T-helper 22 cell (primary cell): ENCODE data around the gene CDK4.

Experiments
- DNase-seq: peaks from one replicate; pipeline ENCODE4 v3.0.0-alpha.2; 2020; ENCODE audit warnings: low read depth

Gene CDK4

DNA sequence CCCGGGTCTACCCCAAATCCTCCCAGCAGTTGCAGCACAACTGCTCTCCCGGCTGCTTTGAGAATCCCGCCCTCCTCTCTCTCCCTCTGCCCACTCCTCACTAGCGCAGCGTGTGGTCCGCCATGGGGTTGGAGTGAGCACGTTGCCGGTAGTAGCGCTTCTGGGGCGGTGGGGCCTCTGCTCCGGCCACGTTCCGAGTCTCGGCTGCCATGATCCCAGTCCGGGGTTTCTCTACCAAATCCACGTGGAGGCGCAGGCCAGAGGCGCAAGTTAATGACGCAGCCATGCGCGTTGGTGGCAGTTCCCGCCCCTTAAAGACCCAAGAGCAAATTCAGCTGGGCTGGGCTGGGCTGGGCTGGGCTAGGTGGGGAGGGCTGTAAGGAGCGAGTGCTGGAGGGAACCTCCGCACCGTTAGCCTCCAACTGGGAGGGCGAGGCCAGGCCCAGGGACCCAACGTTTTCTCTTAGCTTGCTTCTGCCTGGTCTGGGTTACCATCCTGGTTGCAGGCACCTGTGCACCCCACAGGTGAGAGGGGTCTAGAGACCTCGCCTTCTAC, 19.8 kb upstream of the CDK4 start, which contains the start of gene METTL1:
Gene METTL1, minus strand, starts transcription at position 233 of the 556 bp plus-strand sequence. Its CDS starts 22 bp downstream, at position 211.
- peak; percentile 87 for DNase-seq

DNA sequence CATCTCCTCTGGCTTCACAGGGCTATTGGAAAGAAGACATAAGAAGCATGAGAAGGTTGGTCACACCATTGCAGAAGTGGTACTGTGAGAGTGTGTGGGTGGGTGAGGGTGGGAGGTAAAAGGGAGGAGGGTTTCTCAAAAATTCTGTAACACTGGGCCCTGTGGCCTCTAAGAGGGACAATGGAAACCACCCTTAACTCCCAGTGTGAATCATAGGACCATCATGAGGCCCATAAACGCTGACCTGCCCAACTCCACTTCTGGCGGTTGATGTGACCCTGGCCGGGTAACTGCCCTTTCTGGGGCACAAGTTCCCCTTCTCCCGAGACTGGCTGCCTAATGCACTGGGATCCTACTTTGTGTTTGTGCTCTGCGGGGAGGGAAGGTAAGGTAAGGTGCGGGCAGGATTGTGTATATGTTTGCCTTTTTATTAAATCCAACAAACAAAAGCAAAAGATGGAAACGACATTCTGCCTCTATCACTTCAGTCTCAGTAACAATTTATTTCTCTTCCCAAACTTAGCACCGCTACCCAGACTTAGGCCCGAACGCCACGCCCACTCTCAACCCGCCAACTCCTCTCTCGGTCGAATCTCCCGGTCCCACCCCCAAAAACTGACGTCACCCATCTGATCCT, 19.2 kb upstream of the CDK4 start:
- DNase-seq: peak; percentile 79

DNA sequence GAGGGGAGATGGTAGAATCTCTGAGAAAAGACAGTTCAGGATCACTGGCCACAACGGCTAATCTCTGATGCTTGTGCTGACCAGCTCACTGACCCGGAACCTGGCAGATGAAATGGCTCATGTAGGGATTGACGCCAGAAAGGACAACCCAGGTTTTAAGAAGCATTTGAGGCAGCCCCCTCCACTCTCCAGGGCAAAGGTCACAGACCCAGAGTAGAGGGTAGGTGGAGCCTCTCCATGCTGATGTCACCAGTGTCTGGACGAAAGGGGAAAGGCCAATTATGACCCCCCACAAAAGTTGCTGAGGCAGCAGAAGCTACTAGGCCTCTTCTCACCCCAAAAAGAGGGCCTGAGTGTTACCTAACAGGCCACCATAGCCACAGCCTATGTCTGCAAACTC, 18.6 kb upstream of the CDK4 start:
- DNase-seq: no peak

DNA sequence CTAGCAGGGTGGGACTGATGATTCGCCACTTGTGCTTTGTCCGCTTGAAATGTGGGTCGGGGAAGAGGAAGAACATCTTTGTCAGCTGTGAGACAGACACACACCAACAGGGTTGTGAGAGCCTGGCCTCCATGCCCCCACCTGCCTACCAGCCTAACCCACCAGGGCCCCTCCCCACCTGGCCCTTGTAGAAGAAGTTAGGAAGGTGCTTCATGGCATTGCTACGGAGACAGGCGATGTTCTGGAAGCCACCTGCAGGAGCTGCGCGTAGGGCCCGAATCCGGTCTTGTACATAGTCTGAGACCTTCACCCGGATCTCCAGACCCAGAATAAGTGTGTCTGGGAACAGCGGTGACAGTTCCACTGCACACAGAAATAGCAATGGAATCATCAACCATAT, 17.5 kb upstream of the CDK4 start:
- no peak for DNase-seq

DNA sequence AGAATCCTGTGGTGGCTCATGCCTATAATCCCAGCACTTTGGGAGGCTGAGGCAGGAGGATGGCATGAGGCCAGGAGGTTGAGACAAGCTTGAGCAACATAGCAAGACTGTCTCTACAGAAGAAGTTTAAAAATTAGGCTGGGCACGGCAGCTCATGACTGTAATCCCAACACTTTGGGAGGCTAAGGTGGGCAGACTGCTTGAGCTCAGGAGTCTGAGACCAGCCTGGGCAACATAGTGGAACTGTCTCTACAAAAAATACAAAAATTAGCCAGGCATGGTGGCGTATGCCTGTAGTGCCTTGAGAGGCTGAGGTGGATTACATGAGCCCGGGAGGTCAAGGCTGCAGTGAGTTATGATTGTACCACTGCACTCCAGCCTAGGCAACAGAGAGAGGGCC, 15.8 kb upstream of the CDK4 start:
- DNase-seq: no peak

DNA sequence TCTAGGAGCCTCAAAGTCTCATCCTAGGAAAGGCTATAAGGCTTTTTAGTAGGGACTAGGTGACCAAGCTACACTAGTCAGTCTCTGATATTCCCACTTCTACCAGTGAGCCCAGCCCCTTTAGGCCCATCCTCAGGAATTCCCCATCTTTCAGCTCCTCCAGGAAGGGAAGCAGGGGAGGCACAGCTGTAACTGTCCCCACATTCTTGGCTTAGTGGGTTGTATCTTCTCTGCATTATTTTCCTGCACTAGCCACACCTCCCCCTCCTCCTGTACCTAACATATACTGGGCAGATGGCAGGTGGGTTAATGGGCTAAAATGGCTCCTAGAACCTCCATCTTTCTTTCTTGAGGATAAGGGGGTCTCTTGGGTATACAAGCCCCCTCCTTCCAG, 15.2 kb upstream of the CDK4 start:
- no peak for DNase-seq

DNA sequence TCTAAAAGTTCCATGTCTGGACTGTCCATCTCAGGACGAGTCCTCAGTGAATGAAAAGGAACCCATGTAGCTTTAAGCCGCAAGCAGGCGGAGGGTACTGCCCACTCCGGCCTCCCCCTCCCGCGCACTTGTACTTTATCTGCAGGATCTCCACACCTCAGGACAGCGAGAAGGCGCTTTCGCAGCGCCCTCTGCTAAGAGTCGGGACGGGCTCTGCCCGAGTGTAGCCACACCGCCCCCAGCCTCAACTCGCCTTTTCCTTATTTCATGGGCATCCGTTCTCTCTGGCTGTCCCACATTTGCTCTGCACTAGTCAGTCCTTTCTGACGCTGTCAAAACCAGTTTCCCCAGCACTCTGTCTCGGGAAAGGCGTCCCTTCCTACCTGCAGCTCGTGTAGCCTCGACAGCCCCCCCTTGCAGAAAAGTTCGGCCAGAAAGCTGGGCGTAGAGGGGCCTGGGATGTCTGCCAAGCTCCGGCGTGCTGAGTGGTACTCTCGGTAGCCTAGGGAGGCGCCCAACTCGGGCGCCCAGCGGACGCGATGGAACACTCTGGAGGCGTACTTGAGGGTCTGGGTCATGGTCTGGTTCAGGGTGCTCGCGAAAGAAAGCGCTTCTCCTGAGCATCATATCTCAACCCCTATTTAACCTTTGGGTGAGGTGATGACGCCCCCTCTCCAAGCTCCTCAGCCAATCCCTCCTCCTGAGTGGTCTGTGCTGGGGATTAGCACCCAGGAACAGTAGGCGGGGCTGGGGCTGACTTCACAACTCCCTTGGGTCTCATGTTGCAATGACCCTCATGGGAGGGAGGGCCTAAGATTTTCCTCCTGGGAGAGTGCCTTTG, 14.6 kb upstream of the CDK4 start, which contains the start of gene CYP27B1:
Gene CYP27B1, minus strand, starts transcription at position 615 of the 841 bp plus-strand sequence. Its CDS starts 37 bp downstream, at position 578.
- no peak for DNase-seq

DNA sequence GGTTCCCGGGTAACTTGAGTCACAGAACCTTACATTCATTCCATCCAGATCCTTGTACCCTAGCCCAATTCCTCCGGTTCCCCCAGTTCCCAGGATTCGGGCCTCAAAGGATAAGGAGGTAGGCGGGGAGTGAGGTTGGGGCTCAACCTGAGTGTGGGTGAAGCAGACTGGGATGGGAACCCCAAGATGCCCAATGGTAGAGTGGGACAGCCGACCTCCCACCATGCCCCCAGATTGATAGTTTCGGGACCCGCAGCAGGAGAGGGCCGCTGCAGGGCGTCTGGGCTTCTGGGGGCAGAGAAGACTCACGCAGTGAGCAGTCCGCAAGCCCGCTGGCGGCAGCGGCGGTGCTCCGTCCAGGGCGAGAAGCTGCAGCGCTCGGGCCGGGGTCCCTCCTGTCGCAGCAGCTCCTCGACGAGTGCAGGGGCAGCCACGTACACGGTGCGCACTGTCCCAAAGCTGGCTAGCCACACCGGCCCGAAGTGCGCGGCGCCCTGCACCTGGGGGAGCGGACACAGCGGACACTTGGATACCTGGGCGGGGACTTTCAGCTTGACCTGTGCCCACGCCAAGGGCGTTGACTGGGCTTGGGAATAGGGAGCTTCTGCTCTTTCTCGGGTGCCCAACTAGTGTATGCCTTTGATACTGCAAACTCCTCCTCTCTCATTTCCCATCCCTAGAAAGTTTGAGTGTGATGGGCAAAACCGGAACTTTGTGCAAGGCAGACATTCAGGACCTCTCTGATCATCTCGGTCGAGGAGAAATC, 13.8 kb upstream of the CDK4 start:
- DNase-seq: no peak

DNA sequence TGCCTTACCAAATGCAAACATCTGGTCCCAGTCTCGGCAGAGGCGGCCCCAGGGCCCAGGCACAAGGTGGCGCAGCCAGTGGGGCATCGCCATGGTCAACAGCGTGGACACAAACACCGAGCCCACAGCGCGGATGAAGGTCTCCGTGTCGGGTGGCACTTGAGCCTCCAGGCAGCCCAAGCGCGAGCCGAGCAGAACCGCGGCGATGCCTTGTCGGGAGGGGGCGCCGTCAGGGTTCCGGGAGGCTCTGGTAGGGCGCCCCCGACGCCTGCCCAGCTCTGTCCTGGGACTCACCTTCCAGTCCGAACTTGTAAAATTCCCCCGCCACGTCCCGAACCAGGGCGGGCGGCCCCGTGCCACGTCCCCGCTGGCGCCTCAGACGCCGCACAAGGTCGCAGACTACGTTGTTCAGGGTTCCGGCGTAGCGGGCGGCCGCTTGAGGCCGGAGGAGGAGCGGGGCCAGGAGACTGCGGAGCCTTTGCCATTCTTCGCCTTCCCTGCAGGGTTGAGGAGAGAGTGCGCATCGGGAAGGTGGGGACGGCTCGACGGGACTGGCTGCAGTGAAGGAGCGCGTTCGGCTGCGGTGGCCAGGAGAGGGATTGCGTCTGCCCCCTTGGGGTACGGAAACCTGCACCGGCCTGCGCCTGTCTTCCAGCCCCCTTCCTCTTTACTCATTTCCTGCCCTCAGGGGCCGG, 13.0 kb upstream of the CDK4 start:
- peak; percentile 28 for DNase-seq

DNA sequence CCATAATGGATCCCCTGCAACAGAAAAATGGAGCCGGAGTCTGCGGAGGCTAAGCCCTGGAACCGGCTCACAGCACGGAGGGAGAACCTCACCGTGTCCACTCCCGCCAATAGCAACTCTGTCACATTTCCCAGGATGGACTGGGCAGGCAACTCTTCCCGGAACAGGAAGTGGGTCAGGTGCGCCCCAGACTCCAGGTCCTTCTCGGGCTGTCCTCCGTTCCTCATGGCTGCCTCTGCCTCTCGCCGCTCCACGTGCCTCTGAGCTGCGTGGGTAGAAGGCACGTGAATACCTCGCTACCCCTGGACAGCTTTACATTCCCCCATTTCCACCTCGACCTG, 12.5 kb upstream of the CDK4 start:
- DNase-seq: no peak

DNA sequence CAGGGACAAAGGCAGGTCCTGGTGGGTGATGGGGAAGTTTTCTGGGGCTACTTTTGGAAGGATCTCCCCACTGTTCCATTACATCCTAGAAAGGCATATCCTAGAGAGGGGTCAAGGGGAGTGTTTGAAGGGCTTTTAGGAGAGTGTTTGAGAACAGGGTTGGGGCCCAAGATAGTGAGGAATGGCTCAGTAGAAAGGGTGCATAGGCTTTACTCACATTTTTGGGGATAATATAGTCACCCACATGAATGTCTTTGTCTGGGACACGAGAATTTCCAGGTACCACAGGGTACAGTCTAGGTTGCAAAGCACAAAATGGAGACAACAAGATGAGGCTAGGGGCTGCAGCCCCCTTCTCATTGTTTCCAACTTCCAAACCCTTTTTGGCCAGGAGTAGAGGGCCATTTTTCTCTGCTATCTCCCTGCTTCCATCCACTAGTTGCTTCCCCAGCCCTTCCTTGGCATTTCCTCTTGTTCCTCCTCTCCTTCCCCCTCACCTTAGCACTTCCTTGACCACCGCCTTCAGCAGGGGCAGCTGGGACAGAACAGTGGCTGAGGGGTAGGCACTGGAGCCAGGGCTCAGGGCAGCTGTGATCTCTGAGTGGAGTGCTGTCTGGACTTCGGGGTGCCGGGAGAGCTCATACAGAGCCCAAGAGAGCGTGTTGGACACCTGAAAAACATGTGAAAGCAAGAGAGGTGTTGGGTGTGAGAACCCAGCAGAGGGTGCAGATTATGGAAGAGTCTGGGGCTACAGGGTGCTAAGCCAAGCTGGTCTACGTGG, 12.0 kb upstream of the CDK4 start:
- DNase-seq: no peak

DNA sequence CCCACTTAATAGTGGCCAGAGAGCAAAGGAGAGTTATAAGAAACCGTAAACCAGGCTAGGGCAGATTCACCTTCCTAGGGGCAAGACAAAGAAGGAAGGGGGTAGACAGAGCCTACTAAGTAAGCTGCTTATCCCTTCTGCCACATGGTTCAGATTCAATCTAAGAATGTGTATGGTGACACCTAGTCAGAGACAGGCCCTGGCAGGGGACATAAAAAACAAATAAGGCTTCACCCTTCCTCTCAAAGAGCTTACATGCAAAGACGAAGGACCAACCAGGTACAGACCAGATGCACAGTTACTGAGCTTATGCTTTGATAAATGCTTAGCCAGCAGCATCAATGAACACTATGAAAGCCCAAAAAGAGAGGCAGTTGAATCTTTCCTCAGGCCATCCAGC, 10.4 kb upstream of the CDK4 start:
- no peak for DNase-seq

DNA sequence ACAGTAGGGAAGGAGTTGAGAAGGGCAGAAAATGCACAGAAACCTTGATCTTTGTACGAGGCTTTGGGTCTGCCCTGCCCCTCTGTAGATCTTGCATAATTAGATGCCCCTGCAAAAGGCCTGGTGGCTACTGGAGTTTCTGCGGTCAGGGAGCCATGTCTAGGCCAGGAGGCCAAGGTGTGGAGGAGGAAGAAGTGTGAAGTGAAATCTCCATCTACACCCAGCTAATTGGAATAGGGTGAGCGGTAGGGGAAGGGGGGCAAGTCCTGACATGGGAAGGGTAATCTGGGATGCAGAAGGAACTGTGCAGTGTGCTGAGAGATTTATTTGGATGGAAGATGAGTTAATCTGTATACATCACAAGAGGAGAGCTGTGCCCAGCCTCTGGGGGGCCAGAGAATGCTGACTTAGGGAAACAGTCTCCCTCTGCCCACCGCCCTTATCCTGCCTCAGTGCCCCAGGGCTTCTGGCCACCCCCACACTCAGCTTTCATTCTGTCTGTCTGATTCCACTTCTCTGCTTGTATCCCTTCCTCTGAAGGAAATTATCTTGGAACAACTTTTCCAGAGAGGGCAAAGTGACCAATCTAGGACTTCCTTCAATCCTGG, 9.4 kb upstream of the CDK4 start:
- DNase-seq: no peak

DNA sequence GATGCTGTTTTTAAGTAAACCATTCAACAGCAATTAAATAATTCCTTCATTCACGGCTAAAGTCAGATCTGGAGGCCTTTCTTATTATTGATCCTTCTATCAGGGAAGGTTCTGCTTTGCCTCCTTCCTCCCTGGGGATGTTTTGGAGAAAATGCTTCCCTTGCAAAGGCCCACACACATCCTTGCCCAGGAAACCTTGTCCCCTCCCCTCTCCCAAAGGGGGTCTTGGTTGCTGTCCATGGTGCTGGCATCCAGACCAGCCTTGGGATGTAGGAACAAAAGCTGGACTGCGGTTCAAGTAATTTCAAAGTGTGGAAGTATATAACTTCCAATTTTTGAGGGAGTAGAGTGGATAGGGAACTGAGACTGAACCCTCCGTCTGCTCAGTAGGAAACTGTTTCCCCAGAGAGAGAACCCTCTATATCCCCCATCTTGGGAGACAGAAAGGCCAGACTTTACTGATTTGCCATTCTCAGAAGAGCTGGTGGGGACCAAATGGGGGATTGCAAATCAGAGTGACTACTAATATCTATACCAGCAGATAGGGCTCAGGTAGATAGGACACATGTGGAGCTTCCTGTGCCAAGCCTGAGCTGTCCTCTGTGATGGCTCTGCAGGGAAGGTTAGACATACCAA, 8.4 kb upstream of the CDK4 start:
- DNase-seq: no peak

DNA sequence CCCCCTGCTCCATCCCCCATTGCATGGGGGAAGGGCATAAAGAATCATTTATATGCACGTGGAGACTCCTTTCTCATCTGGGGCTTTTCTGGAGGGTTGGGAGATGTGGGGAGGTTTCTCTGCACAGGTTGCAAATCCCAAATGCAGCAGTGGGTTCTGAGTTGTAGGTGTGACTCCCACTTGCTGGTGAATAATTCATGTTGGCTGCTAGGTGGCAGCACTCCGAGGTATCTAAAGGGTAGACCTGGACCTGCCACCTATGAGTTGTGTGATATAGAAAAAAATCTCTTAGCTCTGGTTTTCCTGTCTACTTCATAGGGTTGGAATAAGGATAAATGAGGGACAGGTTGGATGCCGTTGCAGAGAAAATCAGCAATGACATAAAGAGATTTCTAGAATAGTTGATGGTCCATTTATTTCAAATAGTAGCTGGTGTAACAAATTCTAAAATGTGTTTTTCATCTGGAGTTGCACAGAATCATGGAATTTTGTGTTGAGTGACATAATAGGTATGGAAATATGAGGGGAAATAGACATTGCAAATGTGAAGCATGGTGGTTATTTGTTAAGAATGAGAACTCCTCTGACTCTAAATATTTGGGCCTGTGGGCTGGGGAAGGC, 7.4 kb upstream of the CDK4 start:
- DNase-seq: no peak

DNA sequence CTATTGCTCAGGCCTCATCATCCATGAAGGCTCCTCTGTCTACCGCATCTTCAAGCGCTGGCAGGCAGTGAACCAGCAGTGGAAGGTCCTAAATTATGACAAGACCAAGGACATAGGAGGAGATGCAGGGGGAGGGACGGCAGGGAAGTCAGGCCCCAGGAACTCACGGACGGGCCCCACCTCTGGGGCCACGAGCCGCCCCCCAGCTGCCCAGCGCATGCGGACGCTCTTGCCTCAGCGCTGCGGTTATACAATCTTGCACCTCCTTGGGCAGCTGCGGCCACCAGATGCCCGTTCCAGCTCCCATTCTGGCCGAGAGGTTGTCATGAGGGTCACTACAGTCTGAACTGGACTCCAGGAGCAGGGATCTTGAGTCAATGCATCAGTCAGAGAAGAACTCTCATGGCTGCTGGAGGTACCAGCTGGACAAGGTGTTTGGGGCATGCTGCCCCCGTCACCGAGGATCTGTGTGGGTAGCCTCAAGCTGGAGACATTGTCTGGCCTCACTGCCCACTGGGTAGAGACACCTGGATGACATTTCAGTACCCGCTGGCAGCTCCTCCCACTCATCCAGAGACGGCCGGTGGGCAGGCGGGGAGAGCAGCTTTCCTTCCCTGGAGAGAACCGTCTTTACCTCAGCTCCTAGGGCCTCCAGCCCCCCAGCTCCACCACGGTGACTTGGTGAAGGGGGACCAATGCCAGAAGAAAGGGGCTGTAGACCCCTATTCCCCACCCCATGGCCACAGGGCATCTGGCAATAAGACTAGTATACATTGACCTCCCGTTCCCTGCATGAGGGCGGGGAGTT, 6.6 kb upstream of the CDK4 start:
- no peak for DNase-seq

DNA sequence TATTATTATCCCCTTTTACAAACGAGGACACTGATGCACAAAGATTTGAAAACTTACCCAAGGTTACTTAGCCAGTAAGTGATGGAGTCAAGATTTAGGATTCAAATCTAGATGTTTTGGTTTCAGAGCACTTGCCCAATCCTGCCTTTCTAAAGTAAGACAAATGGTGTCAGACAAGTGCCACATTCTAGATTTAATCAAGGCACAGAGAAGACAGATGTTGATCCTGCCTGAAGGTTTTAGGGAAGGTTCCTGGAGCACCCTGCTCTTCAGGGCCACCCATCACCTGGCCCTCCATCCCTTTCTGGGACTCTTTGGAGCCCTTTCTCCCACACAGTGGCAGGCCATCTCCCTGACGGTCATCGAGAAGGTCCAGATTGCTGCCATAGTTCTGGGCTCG, 5.7 kb upstream of the CDK4 start:
- DNase-seq: no peak

DNA sequence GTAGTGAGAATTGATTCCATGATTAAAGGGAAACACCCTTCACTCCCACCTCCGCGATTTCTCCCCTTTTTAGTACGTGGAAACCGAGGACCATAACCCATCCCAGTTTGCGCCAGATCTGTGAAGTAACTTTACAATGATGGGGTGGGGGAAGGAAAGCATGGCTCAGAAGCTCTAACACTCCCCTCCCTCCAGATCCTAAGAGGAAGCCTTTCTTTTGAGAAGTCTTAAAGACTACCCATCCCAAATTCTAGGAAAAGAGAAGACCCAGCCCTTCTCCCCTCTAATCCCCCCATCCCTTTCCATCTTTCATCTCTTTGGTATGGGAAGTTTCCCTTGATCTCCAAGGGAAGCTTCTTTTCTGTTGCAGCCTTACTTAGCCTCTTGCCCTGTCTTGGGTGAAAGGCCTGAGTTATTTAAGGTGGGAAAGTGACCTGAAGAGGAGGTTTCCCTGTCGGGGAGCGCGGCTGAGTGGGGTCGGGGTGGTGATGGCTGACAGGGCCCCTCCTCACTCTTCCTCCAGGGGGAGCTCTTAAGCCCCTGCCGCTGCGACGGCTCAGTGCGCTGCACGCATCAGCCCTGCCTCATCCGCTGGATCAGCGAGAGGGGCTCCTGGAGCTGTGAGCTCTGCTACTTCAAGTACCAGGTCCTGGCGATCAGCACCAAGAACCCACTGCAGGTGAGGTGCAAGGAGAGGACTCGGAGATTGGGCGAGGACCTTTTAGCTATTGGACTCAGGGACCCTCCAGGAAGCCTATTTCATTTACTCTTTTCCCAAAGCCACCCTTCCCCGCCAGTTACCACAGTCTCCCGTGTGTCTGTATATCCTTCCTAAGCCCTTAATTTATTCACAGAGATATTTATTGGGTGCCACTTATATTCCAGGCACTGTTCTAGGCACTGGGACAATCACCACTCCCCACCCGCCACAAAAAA, 4.6 kb upstream of the CDK4 start:
- DNase-seq: peak; percentile 42
